Transverse colon (tissue), 4 donors: Measurements from ENCODE around the gene GABRB3.

Experiments used
- CTCF ChIP-seq, 5 experiments: fragments of 200-600 bp in 3 of 5; fragments of 450-650 bp in 2 of 5; sonication (generic) in 3 of 5; IDR thresholded peaks; 1 replicate in 2 of 5; 2 replicates in 3 of 5; pipeline ENCODE4 v1.5.1; 2016 to 2017; ENCODE audit warnings: antibody characterized with exemption in 5 of 5, inconsistent platforms in 3 of 5, mild to moderate bottlenecking in 2 of 5, moderate library complexity in 1 of 5
- POLR2A ChIP-seq: fragments of 450-650 bp; IDR thresholded peaks from one replicate; pipeline ENCODE4 v1.6.1; 2016; ENCODE audit warnings: antibody characterized with exemption, mild to moderate bottlenecking, moderate library complexity
- POLR2AphosphoS5 ChIP-seq, 3 donors: sonication (generic); formaldehyde crosslinking; IDR thresholded peaks; one replicate each; pipeline ENCODE4 v1.6.1; 2016; ENCODE audit warnings: antibody characterized with exemption in 3 of 3

- TF ChIP-seq POLR2A (no peak), POLR2AphosphoS5 (IDR thresholded peaks at IDR 0.05) (no peak), CTCF (IDR thresholded peaks at IDR 0.05) (no peak)
These were observed 142.0 kb downstream of the GABRB3 start for GRCh38 chr15:26630857-26631256.
